22Rv1 (cell line): ENCODE measurements around the gene PRDM11.

Source experiments
- H3K27ac ChIP-seq: fragments of 450-650 bp; 2 replicates; pipeline ENCODE4 v1.5.1; 2017
- ZFX ChIP-seq: fragments of 450-650 bp; IDR thresholded peaks from 2 replicates; pipeline ENCODE4 v1.6.1; 2017; ENCODE audit warnings: antibody characterized with exemption, borderline replicate concordance
- TF ChIP-seq, protein P1 (sequence below): fragments of 450-650 bp; IDR thresholded peaks from 2 replicates; pipeline ENCODE4 v1.5.1; 2017; ENCODE audit warnings: mild to moderate bottlenecking

Gene PRDM11

DNA sequence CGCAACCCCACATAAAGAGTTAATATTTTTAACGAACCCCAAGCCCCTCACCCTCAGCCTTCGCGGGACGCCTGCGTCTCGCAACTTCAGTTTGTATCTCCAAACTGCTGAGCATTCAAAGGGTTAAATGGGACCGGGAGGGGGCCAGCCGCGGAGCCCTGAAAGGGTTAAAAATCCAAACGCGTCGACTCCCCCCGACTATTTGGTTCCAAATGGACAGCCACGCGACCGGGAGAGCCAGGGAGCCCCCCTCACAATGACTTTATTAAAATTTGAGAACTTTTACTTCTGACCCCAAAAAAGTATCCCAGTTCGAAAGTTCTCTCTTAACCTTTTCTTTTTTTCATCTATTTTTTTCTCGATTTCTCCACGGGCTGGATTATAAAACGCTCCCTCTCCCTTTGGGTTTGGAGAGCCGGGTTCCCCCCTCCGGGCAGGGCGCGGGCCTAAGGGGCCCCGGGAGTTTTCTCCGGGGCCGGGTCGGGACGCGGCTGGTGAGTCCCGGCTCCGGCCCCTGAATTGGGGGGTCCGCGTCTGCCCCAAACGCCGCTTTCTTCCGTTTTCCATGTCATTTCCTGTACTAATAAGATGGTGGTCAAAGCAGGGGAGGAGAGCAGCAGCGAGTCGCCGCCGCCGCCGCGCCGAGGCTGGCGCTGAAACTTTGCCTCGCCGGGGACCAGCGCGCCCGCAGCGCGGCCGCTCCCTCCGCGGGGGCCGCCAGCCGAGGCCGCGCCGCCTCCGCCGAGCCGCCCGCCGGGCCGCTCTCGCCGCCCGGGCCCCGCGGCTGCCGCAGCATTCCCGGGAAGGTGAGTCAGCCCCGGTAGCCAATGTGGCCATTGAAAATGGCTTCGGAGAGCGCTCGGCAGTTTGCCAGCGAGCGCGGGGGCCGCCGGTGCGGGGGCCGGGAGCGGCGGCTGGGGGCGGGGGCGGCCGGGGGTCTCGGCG is at the start of gene PRDM11:
TSS of gene PRDM11 (plus strand) at position 568 of the 945 bp plus-strand sequence. CDS start 35,128 bp downstream, outside the sequence.
- H3K27ac ChIP-seq, result peak within 1 kb of the TSS; percentile 85
- TF ChIP-seq, protein P1, sequence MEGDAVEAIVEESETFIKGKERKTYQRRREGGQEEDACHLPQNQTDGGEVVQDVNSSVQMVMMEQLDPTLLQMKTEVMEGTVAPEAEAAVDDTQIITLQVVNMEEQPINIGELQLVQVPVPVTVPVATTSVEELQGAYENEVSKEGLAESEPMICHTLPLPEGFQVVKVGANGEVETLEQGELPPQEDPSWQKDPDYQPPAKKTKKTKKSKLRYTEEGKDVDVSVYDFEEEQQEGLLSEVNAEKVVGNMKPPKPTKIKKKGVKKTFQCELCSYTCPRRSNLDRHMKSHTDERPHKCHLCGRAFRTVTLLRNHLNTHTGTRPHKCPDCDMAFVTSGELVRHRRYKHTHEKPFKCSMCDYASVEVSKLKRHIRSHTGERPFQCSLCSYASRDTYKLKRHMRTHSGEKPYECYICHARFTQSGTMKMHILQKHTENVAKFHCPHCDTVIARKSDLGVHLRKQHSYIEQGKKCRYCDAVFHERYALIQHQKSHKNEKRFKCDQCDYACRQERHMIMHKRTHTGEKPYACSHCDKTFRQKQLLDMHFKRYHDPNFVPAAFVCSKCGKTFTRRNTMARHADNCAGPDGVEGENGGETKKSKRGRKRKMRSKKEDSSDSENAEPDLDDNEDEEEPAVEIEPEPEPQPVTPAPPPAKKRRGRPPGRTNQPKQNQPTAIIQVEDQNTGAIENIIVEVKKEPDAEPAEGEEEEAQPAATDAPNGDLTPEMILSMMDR, result no peak
- TF ChIP-seq ZFX, result no peak

- H3K27ac ChIP-seq, result no peak overlapping the region
- no peak for TF ChIP-seq ZFX
- TF ChIP-seq, protein P1, result no peak
Measured at GRCh38 chr11:45097721-45098493, 48.5 kb upstream of the PRDM11 start.

DNA sequence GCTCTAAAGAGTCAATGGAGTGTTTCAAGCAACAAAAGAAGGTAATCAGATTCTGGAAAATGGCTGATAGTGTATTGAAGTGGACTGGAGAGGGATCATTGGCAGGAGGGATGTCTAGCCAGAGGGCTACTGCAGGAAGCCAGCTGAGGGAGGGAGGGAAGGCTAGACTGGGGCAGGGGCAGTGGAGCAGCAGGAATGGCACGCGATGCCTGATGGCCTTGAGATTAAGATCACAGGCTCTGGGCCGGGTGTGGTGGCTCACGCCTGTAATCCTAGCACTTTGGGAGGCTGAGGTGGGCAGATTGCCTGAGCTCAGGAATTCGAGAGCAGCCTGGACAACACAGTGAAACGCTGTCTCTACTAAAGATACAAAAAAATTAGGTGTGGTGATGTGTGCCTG is 47.5 kb upstream of the PRDM11 start:
- no peak overlapping the region for H3K27ac ChIP-seq
- TF ChIP-seq, protein P1, result no peak
- TF ChIP-seq ZFX, result no peak

GRCh38 chr11:45100339-45100738 is 46.1 kb upstream of the PRDM11 start:
- TF ChIP-seq, protein P1, result no peak
- TF ChIP-seq ZFX, result no peak

GRCh38 chr11:45102361-45102809 is 44.1 kb upstream of the PRDM11 start:
- H3K27ac ChIP-seq, result no peak overlapping the region
- TF ChIP-seq, protein P1, result no peak
- no peak for TF ChIP-seq ZFX

More at GRCh38 chr11:45100339-45100738, 46.1 kb upstream of the PRDM11 start:
- no peak overlapping the region for H3K27ac ChIP-seq

- H3K27ac ChIP-seq, result no peak overlapping the region
- no peak for TF ChIP-seq ZFX
- TF ChIP-seq, protein P1, result peak; percentile 93
Measured at GRCh38 chr11:45102810-45103621, 43.4 kb upstream of the PRDM11 start.
